HCT116 (cell line): ENCODE measurements around the gene PRRG4. TPM values are rescaled to one million over a fixed set of nuclear protein-coding genes. Genes with fewer than 3 reads are reported as not detected.

ENCODE experiments used
- ATAC-seq: fragments of 200-7000 bp; cut with Tn5 transposase; 2 replicates; pipeline ENCODE4 v1.9.1; 2020; ENCODE audit warnings: mild to moderate bottlenecking, moderate library complexity
- BruUV-seq: library from RNA; stranded (reverse); fragments of 400-500 nt; replicated peaks from 2 replicates; lab custom pipeline; 2021; lab: Mats Ljungman, UMichigan
- CTCF ChIA-PET: fragments of 300-600 bp; sonication (Branson Sonifier 250); formaldehyde crosslinking; loops from one replicate; lab custom pipeline; 2021; ENCODE audit warnings: antibody characterized with exemption; lab: Charles Lee
- POLR2A ChIA-PET: fragments of 300-600, 350-600 bp; sonication (Branson Sonifier 250); formaldehyde crosslinking; loops from one replicate; lab custom pipeline; 2021; ENCODE audit warnings: antibody characterized with exemption; lab: Charles Lee
- RAD21 ChIA-PET, 2 experiments: fragments of 300-600 bp; sonication (Branson Sonifier 250); formaldehyde crosslinking; loops; one replicate each; lab custom pipeline; 2023; ENCODE audit warnings: low total read pairs in 2 of 2; ENCODE audit not compliant: uncharacterized antibody in 2 of 2, unreplicated experiment in 2 of 2, low non-redundant PET in 1 of 2; lab: Charles Lee
- DNase-seq: peaks from one replicate; pipeline ENCODE4 v3.0.0-alpha.2; 2010; ENCODE audit warnings: low read depth, low spot score
- H2AFZ ChIP-seq: fragments of 200-600 bp; shearing (Covaris generic), sonication (generic); 2 replicates; pipeline ENCODE4 v1.6.1; 2017; ENCODE audit warnings: low read depth, mixed run types, mixed read lengths, antibody characterized with exemption, low read length; ENCODE audit not compliant: poor library complexity, severe bottlenecking
- H3K27ac ChIP-seq: 2 replicates; pipeline ENCODE4 v1.5.1; 2012; ENCODE audit warnings: low read depth, low read length
- H3K27me3 ChIP-seq: fragments of 200-600 bp; sonication (generic); 2 replicates; pipeline ENCODE4 v1.6.1; 2016; ENCODE audit warnings: mixed run types, low read length, mixed read lengths; ENCODE audit not compliant: insufficient read depth
- H3K36me3 ChIP-seq, 2 experiments: fragments of 200-500 bp in 1 of 2; fragments of 200-600 bp in 1 of 2; sonication (Bioruptor generic) in 1 of 2; sonication (generic) in 1 of 2; 2 replicates each; pipeline versions ENCODE4 v1.5.1 to v1.6.1; 2014 to 2016; ENCODE audit warnings: low read length in 2 of 2, inconsistent platforms in 1 of 2, mixed read lengths in 1 of 2, mixed run types in 1 of 2; ENCODE audit not compliant: insufficient read depth in 2 of 2, control insufficient read depth in 1 of 2
- H3K4me1 ChIP-seq, 2 experiments: fragments of 200-600 bp in 1 of 2; sonication (generic) in 1 of 2; 2 replicates each; pipeline versions ENCODE4 v1.5.1 to v1.6.1; 2012 to 2017; ENCODE audit warnings: low read length in 2 of 2, inconsistent platforms in 1 of 2, mild to moderate bottlenecking in 1 of 2, mixed read lengths in 1 of 2, mixed run types in 1 of 2, moderate library complexity in 1 of 2; ENCODE audit not compliant: insufficient read depth in 2 of 2, control insufficient read depth in 1 of 2
- H3K4me2 ChIP-seq: fragments of 200-600 bp; sonication (generic); 2 replicates; pipeline ENCODE4 v1.6.1; 2017; ENCODE audit warnings: mixed run types, low read length, mixed read lengths
- H3K4me3 ChIP-seq, 2 experiments: fragments of 200-600 bp in 1 of 2; sonication (generic) in 1 of 2; replicated peaks in 1 of 2; 2 replicates each; pipeline ENCODE4 v1.5.1; 2011 to 2016; ENCODE audit warnings: low read length in 2 of 2, control low read depth in 1 of 2, low read depth in 1 of 2, mild to moderate bottlenecking in 1 of 2, mixed read lengths in 1 of 2, mixed run types in 1 of 2
- H3K79me2 ChIP-seq: fragments of 200-600 bp; sonication (generic); 2 replicates; pipeline ENCODE4 v1.6.1; 2017; ENCODE audit warnings: mild to moderate bottlenecking, mixed run types, low read length, moderate library complexity, mixed read lengths; ENCODE audit not compliant: insufficient read depth
- H3K9ac ChIP-seq: fragments of 200-600 bp; sonication (generic); 2 replicates; pipeline ENCODE4 v1.6.1; 2016; ENCODE audit warnings: low read length, mixed read lengths
- H3K9me2 ChIP-seq: fragments of 200-600 bp; sonication (generic), shearing (Covaris generic); 2 replicates; pipeline ENCODE4 v1.6.1; 2017; ENCODE audit warnings: mixed run types, mild to moderate bottlenecking, moderate library complexity; ENCODE audit not compliant: insufficient read depth
- H3K9me3 ChIP-seq, 2 experiments: fragments of 200-500 bp in 1 of 2; fragments of 200-600 bp in 1 of 2; sonication (Bioruptor generic) in 1 of 2; sonication (generic) in 1 of 2; 2 replicates each; pipeline ENCODE4 v1.6.1; 2014 to 2017; ENCODE audit warnings: low read length in 2 of 2, mixed read lengths in 2 of 2, inconsistent platforms in 1 of 2, low read depth in 1 of 2, mild to moderate bottlenecking in 1 of 2, mixed run types in 1 of 2, moderate library complexity in 1 of 2; ENCODE audit not compliant: control insufficient read depth in 1 of 2, insufficient read depth in 1 of 2
- H4K20me1 ChIP-seq: fragments of 200-600 bp; sonication (generic), shearing (Covaris generic); 2 replicates; pipeline ENCODE4 v1.6.1; 2017; ENCODE audit warnings: mixed run types, mild to moderate bottlenecking, moderate library complexity; ENCODE audit not compliant: insufficient read depth
- CBX3 ChIP-seq: IDR thresholded peaks from 2 replicates; pipeline ENCODE4 v1.6.1; 2012; ENCODE audit warnings: low read depth
- CEBPB ChIP-seq: IDR thresholded peaks from 2 replicates; pipeline ENCODE4 v1.6.1; 2012; ENCODE audit warnings: low read depth
- ELF1 ChIP-seq: IDR thresholded peaks from 2 replicates; pipeline ENCODE4 v1.6.1; 2012; ENCODE audit warnings: low read depth, borderline replicate concordance
- EZH2phosphoT487 ChIP-seq: fragments of 200-600 bp; IDR thresholded peaks from 2 replicates; pipeline ENCODE4 v1.6.1; 2018; ENCODE audit warnings: antibody characterized with exemption, borderline replicate concordance
- JUND ChIP-seq: IDR thresholded peaks from 2 replicates; pipeline ENCODE4 v1.6.1; 2012
- POLR2A ChIP-seq: IDR thresholded peaks from 2 replicates; pipeline ENCODE4 v1.7.0; 2011; ENCODE audit warnings: borderline replicate concordance; ENCODE audit not compliant: insufficient read depth, insufficient read length; ENCODE audit errors: extremely low read depth
- POLR2AphosphoS5 ChIP-seq: IDR thresholded peaks from 2 replicates; pipeline ENCODE4 v1.6.1; 2011; ENCODE audit warnings: mild to moderate bottlenecking, low read depth, low read length, moderate library complexity
- RAD21 ChIP-seq: IDR thresholded peaks from 2 replicates; pipeline ENCODE4 v1.6.1; 2012; ENCODE audit warnings: low read depth, mild to moderate bottlenecking
- SIN3A ChIP-seq: IDR thresholded peaks from 2 replicates; pipeline ENCODE4 v1.6.1; 2012; ENCODE audit warnings: low read depth
- SP1 ChIP-seq: IDR thresholded peaks from 2 replicates; pipeline ENCODE4 v1.6.1; 2012; ENCODE audit warnings: low read depth
- SRF ChIP-seq: IDR thresholded peaks from 2 replicates; pipeline ENCODE4 v1.6.1; 2012; ENCODE audit warnings: low read depth
- YY1 ChIP-seq: IDR thresholded peaks from 2 replicates; pipeline ENCODE4 v1.6.1; 2011; ENCODE audit warnings: low read length, low read depth, moderate library complexity, mild to moderate bottlenecking; ENCODE audit not compliant: insufficient replicate concordance; ENCODE audit errors: extremely low read depth
- ZFX ChIP-seq: fragments of 450-650 bp; IDR thresholded peaks from 2 replicates; pipeline ENCODE4 v1.6.1; 2017
- ZNF274 ChIP-seq: fragments of 200-500 bp; sonication (Bioruptor generic); IDR thresholded peaks from 2 replicates; pipeline ENCODE4 v1.6.1; 2014; ENCODE audit warnings: mild to moderate bottlenecking, low read depth, low read length, inconsistent platforms
- intact Hi-C: fragments of 100-400 bp; cut with micrococcal nuclease; formaldehyde crosslinking; loops from 2 replicates; pipeline ENCODE4 v1.10.0; 2022
- total RNA-seq: library from RNA; stranded (reverse); gene quantifications from one replicate; pipeline ENCODE4 v1.2.1, GENCODE V29; 2021; ENCODE audit not compliant: unreplicated experiment
- TF ChIP-seq, protein P1 (sequence below): IDR thresholded peaks from 2 replicates; pipeline ENCODE4 v1.6.1; 2012; ENCODE audit warnings: low read depth
- TF ChIP-seq, protein P2 (sequence below): IDR thresholded peaks from 2 replicates; pipeline ENCODE4 v1.6.1; 2011; ENCODE audit warnings: mild to moderate bottlenecking, low read length, moderate library complexity; ENCODE audit not compliant: insufficient replicate concordance; ENCODE audit errors: extremely low read depth
- TF ChIP-seq, protein P3 (sequence below), 3 experiments: fragments of 200-600 bp in 1 of 3; sonication (generic) in 1 of 3; IDR thresholded peaks in 2 of 3; conservative IDR thresholded peaks in 1 of 3; 2 replicates each; pipeline ENCODE4 v1.5.1; 2012 to 2017; ENCODE audit warnings: low read depth in 2 of 3, low read length in 2 of 3, antibody characterized with exemption in 1 of 3, borderline replicate concordance in 1 of 3, control low read depth in 1 of 3, mild to moderate bottlenecking in 1 of 3, mixed read lengths in 1 of 3, mixed run types in 1 of 3, moderate library complexity in 1 of 3; ENCODE audit not compliant: insufficient read depth in 1 of 3
- TF ChIP-seq, protein P4 (sequence below): IDR thresholded peaks from 2 replicates; pipeline ENCODE4 v1.6.1; 2012

The PRRG4 gene
- total RNA-seq, 1 experiment from 2014 or later: 5.4 TPM

DNA sequence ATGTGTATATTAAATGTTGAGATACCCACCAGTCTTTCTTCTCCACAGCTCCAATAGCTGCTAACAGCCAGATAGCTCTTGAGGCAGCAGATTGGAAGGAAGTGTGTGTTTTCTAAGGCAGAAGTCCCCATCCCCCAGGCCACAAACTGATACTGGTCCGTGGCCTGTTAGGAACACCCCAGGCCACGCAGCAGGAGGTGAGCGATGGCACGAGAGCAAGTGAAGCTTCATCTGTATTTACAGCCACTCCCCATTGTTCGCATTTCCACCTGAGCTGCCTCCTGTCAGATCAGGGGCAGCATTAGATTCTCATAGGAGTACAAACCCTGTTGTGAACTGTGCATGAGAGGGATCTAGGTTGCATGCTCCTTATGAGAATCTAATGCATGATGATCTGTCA is 48.0 kb upstream of the PRRG4 start:
- intact Hi-C loops: no loop called here
- CTCF ChIA-PET: no interaction called here

More for the DNA sequence above, 48.0 kb upstream of the PRRG4 start:
- ATAC-seq (no peak), DNase-seq (no peak)
- Histone ChIP-seq H3K9me2 (no peaks in the 10 kb centered on the region), H4K20me1 (no peaks in the 10 kb centered on the region), H3K9ac (no peak overlapping the region), H3K4me1 (no peaks in the 10 kb centered on the region), H3K27me3 (no peaks in the 10 kb centered on the region), H3K4me3 (no peak overlapping the region), H3K4me2 (no peak overlapping the region), H3K36me3 (no peaks in the 10 kb centered on the region), H2AFZ (no peak overlapping the region), H3K27ac (no peak overlapping the region), H3K9me3 (no peaks in the 10 kb centered on the region), H3K79me2 (no peaks in the 10 kb centered on the region)
- ChIA-PET RAD21 (no interaction called here), POLR2A (no interaction called here)
- BruUV-seq: no TSS peak
- no peak for TF ChIP-seq ZFX
- no peak for TF ChIP-seq CBX3
- TF ChIP-seq RAD21: no peak
- TF ChIP-seq EZH2phosphoT487: no peak
- no peak for TF ChIP-seq SIN3A
- no peak for TF ChIP-seq YY1
- no peak for TF ChIP-seq JUND
- TF ChIP-seq, protein P1, sequence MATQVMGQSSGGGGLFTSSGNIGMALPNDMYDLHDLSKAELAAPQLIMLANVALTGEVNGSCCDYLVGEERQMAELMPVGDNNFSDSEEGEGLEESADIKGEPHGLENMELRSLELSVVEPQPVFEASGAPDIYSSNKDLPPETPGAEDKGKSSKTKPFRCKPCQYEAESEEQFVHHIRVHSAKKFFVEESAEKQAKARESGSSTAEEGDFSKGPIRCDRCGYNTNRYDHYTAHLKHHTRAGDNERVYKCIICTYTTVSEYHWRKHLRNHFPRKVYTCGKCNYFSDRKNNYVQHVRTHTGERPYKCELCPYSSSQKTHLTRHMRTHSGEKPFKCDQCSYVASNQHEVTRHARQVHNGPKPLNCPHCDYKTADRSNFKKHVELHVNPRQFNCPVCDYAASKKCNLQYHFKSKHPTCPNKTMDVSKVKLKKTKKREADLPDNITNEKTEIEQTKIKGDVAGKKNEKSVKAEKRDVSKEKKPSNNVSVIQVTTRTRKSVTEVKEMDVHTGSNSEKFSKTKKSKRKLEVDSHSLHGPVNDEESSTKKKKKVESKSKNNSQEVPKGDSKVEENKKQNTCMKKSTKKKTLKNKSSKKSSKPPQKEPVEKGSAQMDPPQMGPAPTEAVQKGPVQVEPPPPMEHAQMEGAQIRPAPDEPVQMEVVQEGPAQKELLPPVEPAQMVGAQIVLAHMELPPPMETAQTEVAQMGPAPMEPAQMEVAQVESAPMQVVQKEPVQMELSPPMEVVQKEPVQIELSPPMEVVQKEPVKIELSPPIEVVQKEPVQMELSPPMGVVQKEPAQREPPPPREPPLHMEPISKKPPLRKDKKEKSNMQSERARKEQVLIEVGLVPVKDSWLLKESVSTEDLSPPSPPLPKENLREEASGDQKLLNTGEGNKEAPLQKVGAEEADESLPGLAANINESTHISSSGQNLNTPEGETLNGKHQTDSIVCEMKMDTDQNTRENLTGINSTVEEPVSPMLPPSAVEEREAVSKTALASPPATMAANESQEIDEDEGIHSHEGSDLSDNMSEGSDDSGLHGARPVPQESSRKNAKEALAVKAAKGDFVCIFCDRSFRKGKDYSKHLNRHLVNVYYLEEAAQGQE: no peak
- no peak for TF ChIP-seq SP1
- TF ChIP-seq, protein P2, sequence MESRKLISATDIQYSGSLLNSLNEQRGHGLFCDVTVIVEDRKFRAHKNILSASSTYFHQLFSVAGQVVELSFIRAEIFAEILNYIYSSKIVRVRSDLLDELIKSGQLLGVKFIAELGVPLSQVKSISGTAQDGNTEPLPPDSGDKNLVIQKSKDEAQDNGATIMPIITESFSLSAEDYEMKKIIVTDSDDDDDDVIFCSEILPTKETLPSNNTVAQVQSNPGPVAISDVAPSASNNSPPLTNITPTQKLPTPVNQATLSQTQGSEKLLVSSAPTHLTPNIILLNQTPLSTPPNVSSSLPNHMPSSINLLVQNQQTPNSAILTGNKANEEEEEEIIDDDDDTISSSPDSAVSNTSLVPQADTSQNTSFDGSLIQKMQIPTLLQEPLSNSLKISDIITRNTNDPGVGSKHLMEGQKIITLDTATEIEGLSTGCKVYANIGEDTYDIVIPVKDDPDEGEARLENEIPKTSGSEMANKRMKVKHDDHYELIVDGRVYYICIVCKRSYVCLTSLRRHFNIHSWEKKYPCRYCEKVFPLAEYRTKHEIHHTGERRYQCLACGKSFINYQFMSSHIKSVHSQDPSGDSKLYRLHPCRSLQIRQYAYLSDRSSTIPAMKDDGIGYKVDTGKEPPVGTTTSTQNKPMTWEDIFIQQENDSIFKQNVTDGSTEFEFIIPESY: no peak
- TF ChIP-seq ELF1: no peak
- no peak for TF ChIP-seq POLR2A
- TF ChIP-seq, protein P3, sequence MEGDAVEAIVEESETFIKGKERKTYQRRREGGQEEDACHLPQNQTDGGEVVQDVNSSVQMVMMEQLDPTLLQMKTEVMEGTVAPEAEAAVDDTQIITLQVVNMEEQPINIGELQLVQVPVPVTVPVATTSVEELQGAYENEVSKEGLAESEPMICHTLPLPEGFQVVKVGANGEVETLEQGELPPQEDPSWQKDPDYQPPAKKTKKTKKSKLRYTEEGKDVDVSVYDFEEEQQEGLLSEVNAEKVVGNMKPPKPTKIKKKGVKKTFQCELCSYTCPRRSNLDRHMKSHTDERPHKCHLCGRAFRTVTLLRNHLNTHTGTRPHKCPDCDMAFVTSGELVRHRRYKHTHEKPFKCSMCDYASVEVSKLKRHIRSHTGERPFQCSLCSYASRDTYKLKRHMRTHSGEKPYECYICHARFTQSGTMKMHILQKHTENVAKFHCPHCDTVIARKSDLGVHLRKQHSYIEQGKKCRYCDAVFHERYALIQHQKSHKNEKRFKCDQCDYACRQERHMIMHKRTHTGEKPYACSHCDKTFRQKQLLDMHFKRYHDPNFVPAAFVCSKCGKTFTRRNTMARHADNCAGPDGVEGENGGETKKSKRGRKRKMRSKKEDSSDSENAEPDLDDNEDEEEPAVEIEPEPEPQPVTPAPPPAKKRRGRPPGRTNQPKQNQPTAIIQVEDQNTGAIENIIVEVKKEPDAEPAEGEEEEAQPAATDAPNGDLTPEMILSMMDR (IDR thresholded peaks at IDR 0.05 in 2 of 3, conservative IDR thresholded peaks at IDR 0.05 in 1 of 3; ENCODE audit: borderline replicate concordance in 1 of 3, insufficient read depth in 1 of 3, low read depth in 2 of 3, low read length in 2 of 3): no peak
- no peak for TF ChIP-seq SRF
- TF ChIP-seq, protein P4, sequence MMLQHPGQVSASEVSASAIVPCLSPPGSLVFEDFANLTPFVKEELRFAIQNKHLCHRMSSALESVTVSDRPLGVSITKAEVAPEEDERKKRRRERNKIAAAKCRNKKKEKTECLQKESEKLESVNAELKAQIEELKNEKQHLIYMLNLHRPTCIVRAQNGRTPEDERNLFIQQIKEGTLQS: no peak
- TF ChIP-seq POLR2AphosphoS5: no peak
- TF ChIP-seq CEBPB: no peak
- no peak for TF ChIP-seq ZNF274
